Glutamatergic neuron (in vitro differentiated cells): ENCODE results near the gene MDC1. TPM values are rescaled to one million over a fixed set of nuclear protein-coding genes. Genes with fewer than 3 reads are reported as not detected.
A peak's percentile ranks its signal among the peaks of the same experiment; 100 is the strongest.

Source experiments
- DNase-seq: peaks from one replicate; pipeline ENCODE4 v3.0.0; 2022
- H3K27ac Mint-ChIP-seq: one replicate; pipeline ENCODE4 v1.8.0; 2020; ENCODE audit warnings: mild to moderate bottlenecking, mixed read lengths, inconsistent platforms; ENCODE audit not compliant: unreplicated experiment
- H3K27me3 Mint-ChIP-seq: one replicate; pipeline ENCODE4 v1.8.0; 2020; ENCODE audit warnings: mild to moderate bottlenecking, moderate library complexity, mixed read lengths, inconsistent platforms; ENCODE audit not compliant: unreplicated experiment
- H3K36me3 Mint-ChIP-seq: one replicate; pipeline ENCODE4 v1.8.0; 2020; ENCODE audit warnings: mild to moderate bottlenecking, mixed read lengths, inconsistent platforms; ENCODE audit not compliant: unreplicated experiment
- H3K4me1 Mint-ChIP-seq: one replicate; pipeline ENCODE4 v1.8.0; 2020; ENCODE audit warnings: mild to moderate bottlenecking, low read depth, mixed read lengths, inconsistent platforms; ENCODE audit not compliant: unreplicated experiment
- H3K4me3 Mint-ChIP-seq: one replicate; pipeline ENCODE4 v1.8.0; 2020; ENCODE audit warnings: mild to moderate bottlenecking, mixed read lengths, inconsistent platforms; ENCODE audit not compliant: unreplicated experiment
- H3K9me3 Mint-ChIP-seq: one replicate; pipeline ENCODE4 v1.8.0; 2020; ENCODE audit warnings: mild to moderate bottlenecking, moderate library complexity, mixed read lengths, inconsistent platforms; ENCODE audit not compliant: unreplicated experiment
- CTCF ChIP-seq: fragments of 200-600 bp; sonication (generic); IDR thresholded peaks from one replicate; pipeline ENCODE4 v1.5.0; 2021; ENCODE audit not compliant: partially characterized antibody, unreplicated experiment
- total RNA-seq: library from RNA; stranded (reverse); fragmentation: NEBNext Ultra II Directional; extraction: Animal tissue kit (Norgen Biotek cat#: 25700); gene quantifications from one replicate; pipeline ENCODE4 v1.2.1, GENCODE V29; 2021; ENCODE audit not compliant: unreplicated experiment

The MDC1 gene
- total RNA-seq, 1 donor from 2014 or later = 50.4 TPM

GRCh38 chr6:30686908-30687658 lies 30.0 kb downstream of the MDC1 start:
- Mint-ChIP-seq H3K4me1 (peaks cover 44% of the 10 kb centered on the region), H3K4me3 (peak overlapping the region; percentile 100), H3K9me3 (peaks cover 31% of the 10 kb centered on the region), H3K27ac (peak overlapping the region; percentile 100), H3K27me3 (peaks cover 32% of the 10 kb centered on the region), H3K36me3 (peaks cover 5% of the 10 kb centered on the region)
- no peak for TF ChIP-seq CTCF
- peak; percentile 100 for DNase-seq

- no peak for TF ChIP-seq CTCF
- Mint-ChIP-seq H3K27ac (peak within 1 kb of the TSS; percentile 100), H3K27me3 (peaks cover 35% of the 10 kb centered on the region), H3K4me3 (peak within 1 kb of the TSS; percentile 100), H3K4me1 (peaks cover 44% of the 10 kb centered on the region), H3K9me3 (peaks cover 30% of the 10 kb centered on the region), H3K36me3 (peaks cover 5% of the 10 kb centered on the region)
- DNase-seq = peak; percentile 63
Observed at GRCh38 chr6:30686009-30686907, 30.8 kb downstream of the MDC1 start, which contains the start of gene PPP1R18. TSS of gene PPP1R18 (minus strand) at chr6:30686645. CDS start at chr6:30686018, 627 bp downstream.

- TF ChIP-seq CTCF = no peak
- Mint-ChIP-seq H3K9me3 (peaks cover 25% of the 10 kb centered on the region), H3K4me3 (peak overlapping the region; percentile 100), H3K27me3 (peaks cover 37% of the 10 kb centered on the region), H3K4me1 (peaks cover 47% of the 10 kb centered on the region), H3K27ac (peak overlapping the region; percentile 100), H3K36me3 (peaks cover 5% of the 10 kb centered on the region)
- peak; percentile 45 for DNase-seq
Observed at GRCh38 chr6:30685157-30686008, 31.7 kb downstream of the MDC1 start.

GRCh38 chr6:30684386-30685156 lies 32.5 kb downstream of the MDC1 start:
- Mint-ChIP-seq H3K4me1 (peaks cover 46% of the 10 kb centered on the region), H3K27ac (peak overlapping the region; percentile 100), H3K9me3 (peaks cover 23% of the 10 kb centered on the region), H3K36me3 (peaks cover 5% of the 10 kb centered on the region), H3K4me3 (peak overlapping the region; percentile 100), H3K27me3 (peaks cover 37% of the 10 kb centered on the region)
- no peak for TF ChIP-seq CTCF
- DNase-seq = peak; percentile 33
